GM10248 (cell line): ENCODE measurements around the gene CFDP1.
A peak's percentile ranks its signal among the peaks of the same experiment; 100 is the strongest.

ENCODE experiments used
- CTCF ChIA-PET: fragments of 300-600 bp; sonication (Branson Sonifier 250); formaldehyde crosslinking; extraction: SDS; loops from one replicate; lab custom pipeline; 2021; ENCODE audit warnings: antibody characterized with exemption; lab: Yijun Ruan, JAX
- POLR2A ChIA-PET: fragments of 350-650 bp; sonication (Branson Sonifier 250); formaldehyde crosslinking; extraction: SDS; loops from one replicate; lab custom pipeline; 2020; ENCODE audit warnings: antibody characterized with exemption; lab: Yijun Ruan, JAX
- DNase-seq: peaks from one replicate; pipeline ENCODE4 v3.0.0; 2012; ENCODE audit errors: extremely low spot score
- CTCF ChIP-seq: IDR thresholded peaks from 2 replicates; pipeline ENCODE4 v1.5.1; 2012; ENCODE audit warnings: mild to moderate bottlenecking, low read depth; ENCODE audit errors: extremely low read depth, missing control alignments, control extremely low read depth

CFDP1 gene

GRCh38 chr16:75385507-75386152 is 47.7 kb downstream of the CFDP1 start:
- POLR2A ChIA-PET: no interaction called here
- CTCF ChIA-PET: interaction anchor here (0.6 to 3.6 kb wide), 28 partner anchors 12 to 190 kb away, joined by 3 to 61 read pairs (median 4); no protein-coding TSS in a partner anchor
- peak; percentile 43 for TF ChIP-seq CTCF
- peak; percentile 50 for DNase-seq

- no peak for DNase-seq
- TF ChIP-seq CTCF: no peak
- POLR2A ChIA-PET: no interaction called here
- CTCF ChIA-PET: interaction anchor here (1.4 to 6.4 kb wide), 4 partner anchors 21 to 184 kb away, joined by 3 to 44 read pairs (median 13); no protein-coding TSS in a partner anchor
Measured at GRCh38 chr16:75383141-75383540, 50.2 kb downstream of the CFDP1 start.

GRCh38 chr16:75382611-75383010 is 50.7 kb downstream of the CFDP1 start:
- POLR2A ChIA-PET: interaction anchor here (0.6 kb wide), 1 partner anchor 251 kb away, joined by 3 read pairs; no protein-coding TSS in a partner anchor

GRCh38 chr16:75380870-75381269 is 52.4 kb downstream of the CFDP1 start:
- ChIA-PET POLR2A (no interaction called here), CTCF (interaction anchor here (1.0 to 6.4 kb wide), 3 partner anchors 147 to 182 kb away, joined by 3 to 44 read pairs (median 20); no protein-coding TSS in a partner anchor)
- DNase-seq: no peak
- TF ChIP-seq CTCF: no peak

More at GRCh38 chr16:75382611-75383010, 50.7 kb downstream of the CFDP1 start:
- DNase-seq: no peak
- no peak for TF ChIP-seq CTCF
- CTCF ChIA-PET: interaction anchor here (1.3 to 6.4 kb wide), 5 partner anchors 21 to 184 kb away, joined by 3 to 44 read pairs (median 6); no protein-coding TSS in a partner anchor

- POLR2A ChIA-PET: no interaction called here
- CTCF ChIA-PET: interaction anchor here (0.7 to 6.4 kb wide), 5 partner anchors 17 to 181 kb away, joined by 3 to 44 read pairs (median 3); no protein-coding TSS in a partner anchor
- peak; percentile 64 for DNase-seq
- TF ChIP-seq CTCF: no peak
Measured at GRCh38 chr16:75379911-75380847, 53.1 kb downstream of the CFDP1 start.

- DNase-seq: no peak
- POLR2A ChIA-PET: no interaction called here
- CTCF ChIA-PET: interaction anchor here (0.9 to 6.4 kb wide), 4 partner anchors 17 to 180 kb away, joined by 3 to 44 read pairs (median 8); no protein-coding TSS in a partner anchor
- no peak for TF ChIP-seq CTCF
Measured at GRCh38 chr16:75379339-75379738, 54.0 kb downstream of the CFDP1 start.
